ENCODE measurements around the gene TMEM86B. TPM values are rescaled to one million over a fixed set of nuclear protein-coding genes. Genes with fewer than 3 reads are reported as not detected.

Gene TMEM86B
- total RNA-seq = 0.32 and 0.91 TPM in 2 replicates

GRCh38 chr19:55228403-55229031 is at the start of gene TMEM86B:
TMEM86B (minus strand) TSS chr19:55228763; CDS start chr19:55228741, 22 bp downstream.

GRCh38 chr19:55258828-55259539 is 30.4 kb upstream of the TMEM86B start, which contains the start of gene PPP6R1:
PPP6R1 (minus strand) TSS chr19:55259017; CDS start chr19:55247103, 11,914 bp downstream.

GRCh38 chr19:55208880-55209692 is 19.5 kb downstream of the TMEM86B start, which contains the start of gene PTPRH:
PTPRH (minus strand) TSS chr19:55209501; CDS start chr19:55209433, 68 bp downstream.

GRCh38 chr19:55179606-55180484 is 48.7 kb downstream of the TMEM86B start, which contains the start of gene SYT5:
SYT5 (minus strand) TSS chr19:55180289; CDS start chr19:55179041, 1,248 bp downstream.

Other genes starting within 250 kb of the TMEM86B start
- gene GP6, start 190.5 kb downstream of the TMEM86B start, total RNA-seq = not detected in 2 replicates
- 6.7 and 14.9 TPM in 2 replicates for gene RDH13, start 165.6 kb downstream of the TMEM86B start, total RNA-seq
- gene EPS8L1, start 152.9 kb downstream of the TMEM86B start, total RNA-seq = 5.9 and 12.0 TPM in 2 replicates
- gene PPP1R12C, start 111.1 kb downstream of the TMEM86B start, total RNA-seq = 32.8 and 35.7 TPM in 2 replicates
- gene TNNT1, start 79.6 kb downstream of the TMEM86B start, total RNA-seq = 0.65 and 1.4 TPM in 2 replicates
- not detected in 2 replicates for gene TNNI3, start 71.0 kb downstream of the TMEM86B start, total RNA-seq
- 0.32 and 0.76 TPM in 2 replicates for gene DNAAF3, start 62.1 kb downstream of the TMEM86B start, total RNA-seq
- not detected in 2 replicates for gene SYT5, start 48.5 kb downstream of the TMEM86B start, total RNA-seq
- 0.32 and 3.5 TPM in 2 replicates for gene PTPRH, start 19.3 kb downstream of the TMEM86B start, total RNA-seq
- gene PPP6R1, start 30.3 kb upstream of the TMEM86B start, total RNA-seq = 20.1 and 22.3 TPM in 2 replicates
- gene HSPBP1, start 51.3 kb upstream of the TMEM86B start, total RNA-seq = 29.6 and 38.0 TPM in 2 replicates
- gene BRSK1, start 55.2 kb upstream of the TMEM86B start, total RNA-seq = 0.61 and 0.65 TPM in 2 replicates
- not detected in 2 replicates for gene TMEM150B, start 96.6 kb upstream of the TMEM86B start, total RNA-seq
- 3.9 and 4.7 TPM in 2 replicates for gene KMT5C, start 111.1 kb upstream of the TMEM86B start, total RNA-seq
- under 0.01 TPM in 1 of 2 replicates, not detected in the other for gene COX6B2, start 126.0 kb upstream of the TMEM86B start, total RNA-seq
- not detected in 2 replicates for gene GARIN5B, start 134.5 kb upstream of the TMEM86B start, total RNA-seq
- 0.46 and 2.6 TPM in 2 replicates for gene IL11, start 141.7 kb upstream of the TMEM86B start, total RNA-seq
- not detected in 2 replicates for gene TMEM190, start 148.1 kb upstream of the TMEM86B start, total RNA-seq
- gene TMEM238, start 155.5 kb upstream of the TMEM86B start, total RNA-seq = 0.65 TPM in 1 of 2 replicates, not detected in the other
- 112 and 274 TPM in 2 replicates for gene RPL28, start 157.2 kb upstream of the TMEM86B start, total RNA-seq
- gene UBE2S, start 179.0 kb upstream of the TMEM86B start, total RNA-seq = 168 and 599 TPM in 2 replicates
- not detected in 2 replicates for gene SHISA7, start 214.5 kb upstream of the TMEM86B start, total RNA-seq
- gene ISOC2, start 232.9 kb upstream of the TMEM86B start, total RNA-seq = 50.6 and 74.1 TPM in 2 replicates
- gene C19orf85, start 236.0 kb upstream of the TMEM86B start, total RNA-seq = not detected in 2 replicates
- gene ZNF628, start 247.9 kb upstream of the TMEM86B start, total RNA-seq = 0.30 and 2.6 TPM in 2 replicates

Measured in epithelial cell of umbilical artery (primary cell).